Skeletal muscle satellite cell (primary cell): ENCODE measurements around the gene CKMT2. TPM values are rescaled to one million over a fixed set of nuclear protein-coding genes. Genes with fewer than 3 reads are reported as not detected.

Source experiments
- H3K27me3 ChIP-seq: 2 replicates; pipeline ENCODE4 v1.7.0; 2013; ENCODE audit warnings: low read length; ENCODE audit not compliant: control insufficient read depth, insufficient read depth
- H3K36me3 ChIP-seq: 2 replicates; pipeline ENCODE4 v1.7.0; 2013; ENCODE audit warnings: mild to moderate bottlenecking, control low read depth, low read length; ENCODE audit not compliant: insufficient read depth
- H3K4me1 ChIP-seq: 2 replicates; pipeline ENCODE4 v1.7.0; 2013; ENCODE audit warnings: low read length; ENCODE audit not compliant: control insufficient read depth, insufficient read depth
- H3K4me2 ChIP-seq: 2 replicates; pipeline ENCODE4 v1.7.0; 2013; ENCODE audit warnings: mild to moderate bottlenecking, low read length
- H3K4me3 ChIP-seq: 2 replicates; pipeline ENCODE4 v1.7.0; 2013; ENCODE audit warnings: low read length
- H3K9ac ChIP-seq: 2 replicates; pipeline ENCODE4 v1.7.0; 2013; ENCODE audit warnings: mild to moderate bottlenecking, low read depth, low read length, moderate library complexity
- H3K9me3 ChIP-seq: replicated peaks from 2 replicates; pipeline ENCODE4 v1.7.0; 2013; ENCODE audit warnings: mild to moderate bottlenecking, control low read depth, low read length
- total RNA-seq: library from RNA; depleted of rRNA; stranded (reverse); fragments of >200 nt; gene quantifications from 2 replicates; pipeline ENCODE4 v1.2.3, GENCODE V29; 2012; rRNA removed

CKMT2 gene
- 2.4 and 4.6 TPM in 2 replicates for total RNA-seq

DNA sequence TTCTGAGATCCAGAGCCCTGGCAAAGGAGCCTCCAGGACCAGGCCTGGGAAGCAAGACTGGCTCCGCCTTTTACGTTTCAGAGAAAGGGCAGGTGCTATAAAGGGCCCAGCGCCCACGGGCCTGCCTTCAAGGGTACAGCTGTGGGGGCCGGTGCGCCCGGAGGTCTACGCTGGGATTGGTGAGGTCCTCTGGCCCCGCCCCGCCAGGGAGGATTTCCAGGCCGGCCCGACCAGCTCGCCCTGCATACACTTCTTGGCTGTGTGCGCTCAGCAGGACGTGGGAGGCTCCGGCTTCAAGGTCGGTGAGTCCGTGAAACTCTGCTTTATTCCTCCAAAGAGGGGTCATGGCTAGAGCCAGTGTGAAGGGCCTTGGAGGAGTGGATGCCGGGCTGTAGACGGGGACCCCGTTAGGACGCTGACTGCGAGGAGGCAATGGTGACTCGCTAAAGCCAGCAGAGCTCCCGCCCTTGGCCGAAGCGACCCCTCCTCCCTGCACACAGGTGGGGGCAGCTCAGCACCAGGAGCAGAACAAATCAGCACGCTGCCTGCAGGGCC, at the start of gene CKMT2:
Gene CKMT2, plus strand, starts transcription at position 243 of the 555 bp plus-strand sequence. CDS start 17,811 bp downstream, outside the sequence.
- Histone ChIP-seq H3K4me3 (peak within 1 kb of the TSS; percentile 59), H3K27me3 (no peaks in the 10 kb centered on the region), H3K9ac (no peak within 1 kb of the TSS), H3K9me3 (no peaks in the 10 kb centered on the region), H3K4me1 (peaks cover 10% of the 10 kb centered on the region), H3K36me3 (no peaks in the 10 kb centered on the region), H3K4me2 (peak within 1 kb of the TSS; percentile 87)

DNA sequence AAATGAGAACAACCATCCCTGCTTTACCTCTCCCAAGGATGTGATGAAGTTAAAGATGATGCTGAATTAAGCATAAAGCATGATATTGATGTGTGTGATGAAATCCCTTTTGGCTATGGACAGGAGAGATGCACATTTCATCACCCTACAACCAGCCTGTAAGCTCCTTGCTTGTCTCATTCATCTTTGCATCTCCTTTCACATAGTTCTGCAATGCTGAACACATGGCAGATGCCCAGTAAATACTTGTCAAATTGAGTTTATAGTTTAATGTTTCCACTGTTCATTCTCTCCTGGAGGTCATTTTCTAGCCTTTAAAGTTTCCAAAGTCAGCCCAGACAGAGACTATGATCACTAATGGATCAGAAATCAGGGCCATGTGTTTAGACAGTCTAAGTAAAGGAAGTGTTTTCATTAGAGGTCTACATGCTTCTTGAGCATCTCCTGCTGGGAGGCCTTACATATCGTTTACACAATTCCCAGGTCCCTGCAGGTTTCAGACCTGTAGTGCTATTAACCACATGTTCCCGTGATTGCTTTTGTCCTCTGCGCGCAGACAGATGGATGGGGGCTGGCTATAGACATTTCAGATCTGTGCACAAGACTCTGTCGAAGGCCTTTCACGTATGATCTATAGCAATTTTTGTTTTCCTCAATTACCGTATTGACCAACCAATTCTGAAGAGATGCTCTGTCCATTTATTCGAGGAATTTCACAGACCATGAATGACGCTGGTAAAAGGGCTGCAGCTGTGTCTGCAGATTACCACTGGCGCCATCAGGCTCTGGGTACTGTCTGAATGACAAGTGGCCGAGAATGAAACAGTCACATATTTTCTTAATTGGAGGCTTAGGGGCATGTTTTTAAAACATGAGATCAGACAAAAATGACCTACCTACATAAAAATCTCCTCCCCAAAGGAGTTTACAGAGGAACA, 49.0 kb upstream of the CKMT2 start:
- Histone ChIP-seq H3K9me3 (no peaks in the 10 kb centered on the region), H3K4me3 (no peak overlapping the region), H3K27me3 (no peaks in the 10 kb centered on the region), H3K4me2 (no peak overlapping the region), H3K36me3 (no peaks in the 10 kb centered on the region), H3K9ac (no peak overlapping the region), H3K4me1 (peaks cover 3% of the 10 kb centered on the region)

DNA sequence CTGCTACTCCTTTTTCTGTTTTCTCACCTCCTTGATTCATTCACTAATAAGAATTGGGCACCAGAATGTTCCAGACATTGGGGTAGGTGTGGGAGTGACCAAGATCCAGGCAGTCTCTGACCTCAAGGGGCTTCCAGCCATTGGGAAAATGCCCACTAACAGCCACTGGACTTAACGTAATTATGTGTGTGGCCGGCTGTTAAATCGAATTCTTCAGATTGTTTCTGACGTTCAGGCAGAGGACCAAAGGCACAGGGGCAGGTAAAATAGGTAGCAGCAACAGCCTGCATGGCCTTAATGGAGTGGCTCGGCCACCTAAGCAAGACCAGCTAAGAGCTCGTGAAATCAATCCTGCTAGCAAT, 48.4 kb upstream of the CKMT2 start:
- peaks cover 3% of the 10 kb centered on the region for H3K4me1 ChIP-seq
- no peak overlapping the region for H3K4me2 ChIP-seq
- no peaks in the 10 kb centered on the region for H3K36me3 ChIP-seq

DNA sequence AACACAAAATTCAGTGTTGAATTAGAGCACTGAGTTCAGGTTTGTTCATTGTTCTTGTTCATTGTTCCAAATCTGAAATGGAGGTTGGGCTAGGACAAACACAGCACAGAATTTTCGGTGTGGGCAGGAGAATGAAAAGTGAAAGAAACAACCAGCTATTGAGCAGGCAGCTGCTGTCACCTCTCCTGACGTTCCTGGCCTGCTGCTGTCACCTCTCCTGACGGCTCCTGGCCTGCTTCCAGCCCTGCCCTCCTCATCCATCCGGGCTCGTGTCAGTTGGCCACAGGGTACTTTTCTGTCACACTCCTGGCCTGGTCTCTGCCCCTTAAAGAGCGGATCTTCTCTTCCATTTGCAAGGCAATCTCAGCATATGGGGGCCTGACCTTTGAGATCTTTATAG, 45.2 kb upstream of the CKMT2 start:
- Histone ChIP-seq H3K27me3 (peaks cover 13% of the 10 kb centered on the region), H3K4me1 (peaks cover 3% of the 10 kb centered on the region), H3K9ac (no peak overlapping the region), H3K9me3 (no peaks in the 10 kb centered on the region), H3K4me3 (no peak overlapping the region), H3K36me3 (no peaks in the 10 kb centered on the region), H3K4me2 (no peak overlapping the region)

More for the DNA sequence above, 48.4 kb upstream of the CKMT2 start:
- Histone ChIP-seq H3K9me3 (no peaks in the 10 kb centered on the region), H3K27me3 (no peaks in the 10 kb centered on the region), H3K4me3 (no peak overlapping the region), H3K9ac (no peak overlapping the region)

DNA sequence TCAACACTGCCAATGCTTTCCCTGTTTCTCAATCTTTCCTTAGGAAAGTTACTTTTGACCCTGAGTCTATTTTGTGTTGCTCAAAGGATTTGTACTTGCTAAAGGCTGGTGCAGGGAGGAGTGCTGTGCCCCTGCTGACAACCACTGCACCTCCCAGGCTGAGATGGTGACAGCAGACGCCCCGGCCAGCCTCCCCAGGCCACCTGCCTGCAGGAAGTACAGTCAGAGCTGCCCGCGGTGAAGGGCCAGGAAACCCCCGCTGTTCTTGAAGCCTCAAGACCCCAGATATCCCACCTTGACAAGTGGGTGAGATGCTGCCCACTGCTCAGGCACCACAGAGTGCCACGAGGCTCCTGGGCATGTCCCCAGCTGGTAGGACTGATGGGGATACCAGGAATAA, 44.2 kb upstream of the CKMT2 start:
- Histone ChIP-seq H3K4me3 (no peak overlapping the region), H3K9ac (no peak overlapping the region), H3K4me2 (no peak overlapping the region), H3K9me3 (no peaks in the 10 kb centered on the region), H3K4me1 (peaks cover 3% of the 10 kb centered on the region), H3K36me3 (no peaks in the 10 kb centered on the region), H3K27me3 (peaks cover 13% of the 10 kb centered on the region)

DNA sequence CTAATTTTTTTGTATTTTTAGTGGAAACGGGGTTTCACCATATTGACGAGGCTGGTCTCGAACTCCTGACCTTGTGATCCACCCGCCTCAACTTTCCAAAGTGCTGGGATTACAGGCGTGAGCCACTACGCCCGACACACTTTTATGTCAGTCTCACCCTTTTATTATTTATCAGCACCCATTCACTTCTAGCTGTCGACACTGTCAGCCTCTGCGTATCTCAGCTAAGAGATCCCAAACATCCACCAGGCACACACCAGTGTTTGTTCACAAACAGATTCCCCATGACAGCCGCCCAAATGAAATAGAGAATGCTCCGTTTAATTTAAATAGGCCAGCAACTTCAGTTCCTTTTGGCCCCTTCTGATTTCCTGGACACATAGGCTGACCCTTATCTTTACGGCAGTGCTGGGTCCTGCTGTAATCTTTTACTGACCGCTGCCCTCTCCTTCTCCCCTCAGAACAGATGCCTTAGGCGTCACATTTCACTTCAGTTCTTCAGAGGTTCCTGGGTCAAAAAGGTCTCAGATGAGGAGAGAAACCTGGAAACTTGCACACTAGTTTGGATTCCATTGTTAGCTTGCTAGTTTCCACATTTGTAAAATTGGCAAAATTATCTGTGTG, 43.1 kb upstream of the CKMT2 start:
- Histone ChIP-seq H3K4me3 (no peak overlapping the region), H3K27me3 (peaks cover 13% of the 10 kb centered on the region), H3K4me2 (no peak overlapping the region), H3K36me3 (no peaks in the 10 kb centered on the region), H3K4me1 (peaks cover 3% of the 10 kb centered on the region), H3K9ac (no peak overlapping the region), H3K9me3 (no peaks in the 10 kb centered on the region)

DNA sequence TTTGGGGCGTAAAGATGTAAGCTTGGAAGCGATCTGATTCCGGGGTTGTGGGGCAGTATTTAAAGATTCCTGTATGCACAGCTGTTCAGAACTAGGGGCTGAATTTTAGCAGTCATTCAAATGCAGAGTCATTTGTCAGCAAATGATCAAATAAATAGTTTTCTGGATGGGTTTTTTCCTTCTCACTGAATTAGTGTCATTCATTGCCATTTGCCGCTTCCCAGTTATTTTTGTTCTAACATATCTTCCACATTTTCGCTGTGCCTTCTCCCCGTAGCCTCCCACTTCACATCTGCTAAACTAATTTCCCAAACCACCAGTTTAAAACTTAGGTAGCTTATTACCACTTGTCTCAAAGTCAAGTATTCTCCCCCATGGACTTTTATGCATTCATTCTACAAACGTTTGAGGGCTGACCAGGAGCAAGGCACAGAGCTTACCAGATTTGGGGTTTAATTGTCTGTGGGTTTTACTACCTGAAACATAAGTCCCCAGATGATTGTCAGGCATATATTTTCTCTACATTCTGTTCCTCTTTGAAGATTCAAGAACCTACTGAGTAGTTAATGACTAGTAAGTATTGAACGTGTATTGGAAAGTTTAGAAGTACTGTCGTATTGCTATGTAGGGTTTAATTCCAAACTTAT, 41.3 kb upstream of the CKMT2 start:
- H3K9me3 ChIP-seq = no peaks in the 10 kb centered on the region
- no peak overlapping the region for H3K4me2 ChIP-seq
- no peaks in the 10 kb centered on the region for H3K36me3 ChIP-seq
- H3K4me3 ChIP-seq = no peak overlapping the region
- H3K9ac ChIP-seq = no peak overlapping the region
- peaks cover 3% of the 10 kb centered on the region for H3K4me1 ChIP-seq
- peaks cover 13% of the 10 kb centered on the region for H3K27me3 ChIP-seq

DNA sequence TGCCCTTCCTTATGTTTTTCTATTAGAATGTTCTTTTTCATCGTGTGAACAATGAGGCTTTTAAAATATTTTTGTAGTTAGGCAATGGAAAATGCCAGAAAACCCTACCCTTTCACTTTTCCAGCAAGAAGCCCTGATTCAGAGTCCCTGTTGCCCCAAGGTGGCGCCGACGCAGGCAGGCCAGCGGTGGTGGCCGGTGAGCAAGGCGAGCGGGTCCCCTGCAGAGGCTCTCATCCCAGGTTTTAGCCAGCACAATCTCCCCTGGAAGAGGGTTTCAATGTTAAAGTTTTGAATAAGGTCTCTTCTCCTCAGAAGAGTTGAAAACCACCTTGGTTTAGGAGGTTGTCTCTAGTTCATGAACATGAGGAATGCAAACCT, 40.8 kb upstream of the CKMT2 start:
- peaks cover 3% of the 10 kb centered on the region for H3K4me1 ChIP-seq

DNA sequence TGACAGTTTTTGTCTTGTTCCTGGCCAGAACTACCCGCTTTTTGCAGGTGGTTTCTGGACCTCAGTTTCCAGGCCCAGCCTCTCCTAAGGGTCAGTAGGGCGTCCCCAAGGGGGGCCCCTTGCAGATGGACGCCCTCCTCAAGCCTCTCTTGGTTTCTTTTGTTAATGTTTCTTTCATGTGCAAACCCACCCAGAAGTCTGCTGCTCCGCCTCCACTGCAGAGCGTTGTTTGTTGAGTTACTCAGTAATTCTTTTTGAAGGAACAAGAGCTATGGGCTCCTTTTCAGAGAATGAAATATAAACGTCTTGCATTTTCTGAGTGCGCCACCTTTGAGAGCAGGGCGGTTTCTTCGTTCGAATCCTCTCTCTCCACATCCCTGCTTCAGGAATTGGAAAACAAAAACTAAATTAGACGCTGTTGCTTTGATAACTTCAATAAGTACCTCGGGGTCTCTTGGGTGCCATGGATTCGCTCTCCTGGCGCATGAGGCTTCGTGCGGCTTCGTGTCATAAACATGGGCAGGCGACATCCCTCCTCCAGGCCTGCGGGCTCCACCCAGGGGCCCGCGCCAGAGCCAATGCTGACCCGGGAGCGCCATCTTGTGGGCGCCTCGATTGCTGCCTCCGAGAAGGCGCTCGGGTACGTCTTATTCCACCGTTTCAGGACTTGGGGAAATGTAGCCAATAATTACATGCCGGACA, 38.3 kb upstream of the CKMT2 start:
- H3K36me3 ChIP-seq = no peaks in the 10 kb centered on the region
- H3K9ac ChIP-seq = no peak overlapping the region
- peak overlapping the region; percentile 42 for H3K4me3 ChIP-seq
- no peaks in the 10 kb centered on the region for H3K9me3 ChIP-seq
- H3K4me1 ChIP-seq = peaks cover 3% of the 10 kb centered on the region
- peak overlapping the region; percentile 72 for H3K4me2 ChIP-seq
- H3K27me3 ChIP-seq = peaks cover 13% of the 10 kb centered on the region

More for the DNA sequence above, 40.8 kb upstream of the CKMT2 start:
- Histone ChIP-seq H3K4me3 (no peak overlapping the region), H3K36me3 (no peaks in the 10 kb centered on the region), H3K27me3 (peaks cover 13% of the 10 kb centered on the region), H3K4me2 (no peak overlapping the region), H3K9ac (no peak overlapping the region), H3K9me3 (no peaks in the 10 kb centered on the region)

DNA sequence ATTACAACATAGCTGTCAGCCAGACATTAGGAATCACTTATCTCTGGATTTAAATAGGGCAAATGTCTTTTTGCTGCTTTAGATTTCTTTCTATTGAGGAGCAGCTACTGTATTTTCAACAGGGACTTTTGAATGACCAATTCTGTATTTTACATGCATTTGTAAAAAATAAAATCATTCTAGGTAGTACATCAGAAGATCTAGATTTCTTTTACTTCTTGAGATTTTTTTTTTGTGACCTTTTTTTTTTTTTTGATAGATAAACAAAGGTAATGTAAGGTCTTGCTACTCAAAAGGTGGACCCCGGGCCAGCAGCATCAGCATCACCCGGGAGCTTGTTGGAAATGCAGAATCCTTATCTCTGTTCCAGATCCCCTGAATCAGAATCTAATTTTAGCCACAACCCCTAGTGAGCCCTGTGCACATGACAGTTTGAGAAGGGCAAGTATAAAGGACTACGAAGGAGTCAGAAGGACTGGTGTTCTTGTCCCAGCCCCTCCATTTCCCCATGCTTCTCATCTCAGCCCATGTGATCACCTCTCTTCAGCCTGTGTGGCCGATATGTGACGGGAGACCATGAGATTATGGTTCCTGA, 37.7 kb upstream of the CKMT2 start:
- no peak overlapping the region for H3K9ac ChIP-seq
- H3K4me1 ChIP-seq = peaks cover 3% of the 10 kb centered on the region
- H3K36me3 ChIP-seq = no peaks in the 10 kb centered on the region
- no peaks in the 10 kb centered on the region for H3K9me3 ChIP-seq
- H3K4me3 ChIP-seq = no peak overlapping the region
- peak overlapping the region; percentile 72 for H3K4me2 ChIP-seq
- peaks cover 13% of the 10 kb centered on the region for H3K27me3 ChIP-seq
